ENCODE data around the gene STK39. TPM values are rescaled to one million over a fixed set of nuclear protein-coding genes. Genes with fewer than 3 reads are reported as not detected.

Gene STK39
- total and polyA plus RNA-seq, 2 experiments from 2014 or later = 32.7 to 51.7 TPM

GRCh38 chr2:168186452-168186851 is 60.9 kb downstream of the STK39 start:
- Histone ChIP-seq H3K36me3 (no peaks in the 10 kb centered on the region), H3K4me3 (no peak overlapping the region), H3K27ac (peak overlapping the region; percentile 25), H3K27me3 (no peaks in the 10 kb centered on the region), H3K9me3 (ENCODE audit: low read depth) (no peaks in the 10 kb centered on the region), H3K4me1 (ENCODE audit: low read depth) (peaks cover 51% of the 10 kb centered on the region)
- no peak for DNase-seq (ENCODE audit: low read depth in 1 of 2, low spot score in 1 of 2)
- no peak for TF ChIP-seq CTCF (IDR thresholded peaks at IDR 0.05; ENCODE audit: low read depth, low read length)

- Histone ChIP-seq H3K4me3 (no peak overlapping the region), H3K36me3 (no peaks in the 10 kb centered on the region), H3K27me3 (no peaks in the 10 kb centered on the region), H3K27ac (peak overlapping the region; percentile 25), H3K9me3 (ENCODE audit: low read depth) (no peaks in the 10 kb centered on the region), H3K4me1 (ENCODE audit: low read depth) (peaks cover 51% of the 10 kb centered on the region)
- TF ChIP-seq CTCF (IDR thresholded peaks at IDR 0.05; ENCODE audit: low read depth, low read length) = no peak
- DNase-seq (ENCODE audit: low read depth in 1 of 2, low spot score in 1 of 2) = no peak
These were observed 61.7 kb downstream of the STK39 start for GRCh38 chr2:168185583-168186274.

GRCh38 chr2:168184681-168185513 is 62.5 kb downstream of the STK39 start:
- Histone ChIP-seq H3K4me3 (no peak overlapping the region), H3K27ac (no peak overlapping the region), H3K9me3 (ENCODE audit: low read depth) (no peaks in the 10 kb centered on the region), H3K4me1 (ENCODE audit: low read depth) (peaks cover 49% of the 10 kb centered on the region), H3K27me3 (no peaks in the 10 kb centered on the region), H3K36me3 (no peaks in the 10 kb centered on the region)
- DNase-seq (ENCODE audit: low read depth in 1 of 2, low spot score in 1 of 2) = no peak
- no peak for TF ChIP-seq CTCF (IDR thresholded peaks at IDR 0.05; ENCODE audit: low read depth, low read length)

GRCh38 chr2:168183308-168183997 is 63.9 kb downstream of the STK39 start:
- Histone ChIP-seq H3K4me1 (ENCODE audit: low read depth) (peaks cover 41% of the 10 kb centered on the region), H3K27me3 (no peaks in the 10 kb centered on the region), H3K27ac (no peak overlapping the region), H3K36me3 (no peaks in the 10 kb centered on the region), H3K9me3 (ENCODE audit: low read depth) (no peaks in the 10 kb centered on the region), H3K4me3 (no peak overlapping the region)
- no peak for TF ChIP-seq CTCF (IDR thresholded peaks at IDR 0.05; ENCODE audit: low read depth, low read length)
- DNase-seq (ENCODE audit: low read depth in 1 of 2, low spot score in 1 of 2) = no peak

GRCh38 chr2:168182550-168183249 is 64.7 kb downstream of the STK39 start:
- Histone ChIP-seq H3K9me3 (ENCODE audit: low read depth) (no peaks in the 10 kb centered on the region), H3K27ac (no peak overlapping the region), H3K4me3 (no peak overlapping the region), H3K36me3 (no peaks in the 10 kb centered on the region), H3K27me3 (no peaks in the 10 kb centered on the region), H3K4me1 (ENCODE audit: low read depth) (peaks cover 34% of the 10 kb centered on the region)
- no peak for TF ChIP-seq CTCF (IDR thresholded peaks at IDR 0.05; ENCODE audit: low read depth, low read length)
- no peak for DNase-seq (ENCODE audit: low read depth in 1 of 2, low spot score in 1 of 2)

All from cardiac muscle cell (in vitro differentiated cells and primary cell).